HepG2 (cell line): ENCODE data around the gene TBCD. TPM values are rescaled to one million over a fixed set of nuclear protein-coding genes. Genes with fewer than 3 reads are reported as not detected.

Experiments used
- ATAC-seq: fragments of 200-7000 bp; cut with Tn5 transposase; 3 replicates; pipeline ENCODE4 v1.9.1; 2020; ENCODE audit warnings: mild to moderate bottlenecking, moderate library complexity
- BruUV-seq: library from RNA; stranded (reverse); fragments of 400-500 nt; replicated peaks from 2 replicates; lab custom pipeline; 2021; lab: Mats Ljungman, UMichigan
- CTCF ChIA-PET: fragments of 300-600 bp; formaldehyde crosslinking; extraction: SDS; loops from one replicate; lab custom pipeline; 2021; ENCODE audit warnings: low total read pairs, inconsistent platforms, low intra/inter-chr PET ratio; lab: Yijun Ruan, JAX
- POLR2A ChIA-PET: fragments of 350-600 bp; sonication (Branson Sonifier 250); formaldehyde crosslinking; loops from one replicate; lab custom pipeline; 2020; ENCODE audit warnings: antibody characterized with exemption, inconsistent platforms; lab: Yijun Ruan, JAX
- DNase-seq: peaks from one replicate; pipeline ENCODE4 v3.0.0-alpha.2; 2015; ENCODE audit warnings: low spot score
- FAIRE-seq: peaks from 3 replicates; lab custom pipeline; 2011; peaks lifted over from hg19 to GRCh38; lab: Jason Lieb, UNC
- H2AFZ ChIP-seq: one replicate; pipeline ENCODE4 v1.6.1; 2011; ENCODE audit warnings: low read length, inconsistent platforms
- H3K27ac ChIP-seq: fragments of 300-600 bp; 3 replicates; pipeline ENCODE4 v1.8.0; 2011; ENCODE audit warnings: mixed run types, mild to moderate bottlenecking, mixed read lengths, low read length, inconsistent platforms; ENCODE audit not compliant: insufficient read depth; ENCODE audit errors: extremely low read length
- H3K27me3 ChIP-seq, 2 experiments: fragments of 200-600 bp in 1 of 2; 2 replicates in 1 of 2; 3 replicates in 1 of 2; pipeline versions ENCODE4 v1.6.0 to v1.8.0; 2011; ENCODE audit warnings: low read length in 2 of 2, mild to moderate bottlenecking in 2 of 2, moderate library complexity in 2 of 2, inconsistent platforms in 1 of 2; ENCODE audit not compliant: insufficient read depth in 2 of 2, control insufficient read depth in 1 of 2
- H3K36me3 ChIP-seq, 2 experiments: fragments of 200-600 bp in 1 of 2; replicated peaks in 1 of 2; 2 replicates in 1 of 2; 3 replicates in 1 of 2; pipeline versions ENCODE4 v1.5.1 to v1.8.0; 2011; ENCODE audit warnings: low read length in 2 of 2, inconsistent platforms in 1 of 2; ENCODE audit not compliant: insufficient read depth in 2 of 2, control insufficient read depth in 1 of 2
- H3K4me1 ChIP-seq: 2 replicates; pipeline ENCODE4 v1.5.1; 2012; ENCODE audit warnings: low read length, inconsistent platforms; ENCODE audit not compliant: insufficient read depth
- H3K4me2 ChIP-seq: 2 replicates; pipeline ENCODE4 v1.6.0; 2011; ENCODE audit warnings: low read depth, low read length, inconsistent platforms
- H3K4me3 ChIP-seq, 3 experiments: fragments of 200-600 bp in 1 of 3; sonication (generic), shearing (Covaris generic) in 1 of 3; replicated peaks in 1 of 3; 2 replicates each; pipeline ENCODE4 v1.5.1; 2011 to 2016; ENCODE audit warnings: low read length in 3 of 3, inconsistent platforms in 2 of 3, low read depth in 2 of 3, mild to moderate bottlenecking in 2 of 3, control low read depth in 1 of 3, mixed read lengths in 1 of 3; ENCODE audit not compliant: insufficient read depth in 1 of 3
- H3K79me2 ChIP-seq: one replicate; pipeline ENCODE4 v1.6.1; 2011; ENCODE audit warnings: low read length, inconsistent platforms; ENCODE audit not compliant: insufficient read depth
- H3K9ac ChIP-seq: 2 replicates; pipeline ENCODE4 v1.6.0; 2011; ENCODE audit warnings: mild to moderate bottlenecking, low read depth, low read length, inconsistent platforms; ENCODE audit not compliant: insufficient read depth
- H3K9me3 ChIP-seq: 2 replicates; pipeline ENCODE4 v1.5.1; 2012; ENCODE audit warnings: mild to moderate bottlenecking, low read length
- H4K20me1 ChIP-seq: 2 replicates; pipeline ENCODE4 v1.6.0; 2011; ENCODE audit warnings: inconsistent platforms, mild to moderate bottlenecking, low read length, moderate library complexity; ENCODE audit not compliant: insufficient read depth
- TFAP4 ChIP-seq: sonication (generic); IDR thresholded peaks from 2 replicates; pipeline ENCODE4 v1.6.1; 2016; ENCODE audit warnings: low read depth, borderline replicate concordance
- ZNF687 ChIP-seq: sonication (generic); formaldehyde crosslinking; IDR thresholded peaks from 2 replicates; pipeline ENCODE4 v1.5.1; 2020; ENCODE audit warnings: mild to moderate bottlenecking, missing genetic modification reagents, moderate library complexity
- WGBS: methylation state at CpG from one replicate; pipeline ENCODE4 v1.1.6; 2017; ENCODE audit warnings: low lambda C conversion rate; 5-methylcytosine and 5-hydroxymethylcytosine counted together
- in situ Hi-C: cut with HindIII; loops from 2 replicates; pipeline ENCODE4 v1.10.0; 2017; ENCODE audit warnings: low pct_unique_long_range_greater_than_20kb; ENCODE audit not compliant: extremely low pct_ligation_motif_present
- intact Hi-C: fragments of 100-400 bp; cut with micrococcal nuclease; formaldehyde crosslinking; loops from one replicate; pipeline ENCODE4 v1.10.0; 2022; ENCODE audit not compliant: unreplicated experiment
- polyA plus RNA-seq, 8 experiments: library from polyadenylated mRNA; depleted of rRNA in 3 of 8; stranded (reverse) in 7 of 8; unstranded in 1 of 8; fragments of >200 nt; fragmentation: Illumina TruSeq in 4 of 8; extraction: Trizol in 4 of 8; gene quantifications; 2 replicates each; pipeline versions ENCODE4 v1.2.1 to v1.2.3, GENCODE V29; 2011 to 2016; ENCODE audit warnings: low read depth in 4 of 8, missing spikeins in 1 of 8, mixed read lengths in 1 of 8; ENCODE audit not compliant: insufficient read depth in 1 of 8
- total RNA-seq, 5 experiments: library from RNA; depleted of rRNA; stranded (reverse); fragments of >200 nt; fragmentation: Illumina TruSeq; extraction: Trizol; gene quantifications; 2 replicates each; pipeline ENCODE4 v1.2.3, GENCODE V29; 2016; ENCODE audit warnings: low read depth in 1 of 5
- TF ChIP-seq, protein P1 (sequence below): sonication (generic); formaldehyde crosslinking; IDR thresholded peaks from 2 replicates; pipeline ENCODE4; 2020; ENCODE audit warnings: missing genetic modification reagents, mild to moderate bottlenecking, borderline replicate concordance

The TBCD gene
- total and polyA plus RNA-seq, 2 of the 13 experiments (the other 11 are each of a cell fraction or from before 2014, with no cell fraction given): 33.9 to 54.8 TPM

- no TSS peak for BruUV-seq
- in situ Hi-C loops (no loop called here), intact Hi-C loops (no loop called here)
- H3K9ac ChIP-seq: no peak overlapping the region
- H3K9me3 ChIP-seq: peaks cover 10% of the 10 kb centered on the region
- ChIA-PET POLR2A (interaction anchor here (1.8 kb wide), 1 partner anchor 16 kb away, joined by 11 read pairs; the partner anchor contains the start of gene FN3KRP), CTCF (no interaction called here)
- no peak for ATAC-seq
- no peak overlapping the region for H3K4me2 ChIP-seq
- no peaks in the 10 kb centered on the region for H3K27me3 ChIP-seq
- DNase-seq: no peak
- no peak overlapping the region for H3K27ac ChIP-seq
- H2AFZ ChIP-seq: no peak overlapping the region
- H4K20me1 ChIP-seq: no peaks in the 10 kb centered on the region
- peaks cover 19% of the 10 kb centered on the region for H3K4me1 ChIP-seq
- no peak for FAIRE-seq
- H3K4me3 ChIP-seq: no peak overlapping the region
- H3K36me3 ChIP-seq: peaks cover 1 to 4% of the 10 kb centered on the region in 2 experiments; a peak in 2 of 5 replicates
- 89% methylated on average over 13 of the region's 13 CpGs for WGBS
- TF ChIP-seq ZNF687 (CRISPR knock-in tag) (0 out of 2 replicates have a peak, but pooled peaks have one; percentile 17), TFAP4 (no peak)
- TF ChIP-seq, protein P1, sequence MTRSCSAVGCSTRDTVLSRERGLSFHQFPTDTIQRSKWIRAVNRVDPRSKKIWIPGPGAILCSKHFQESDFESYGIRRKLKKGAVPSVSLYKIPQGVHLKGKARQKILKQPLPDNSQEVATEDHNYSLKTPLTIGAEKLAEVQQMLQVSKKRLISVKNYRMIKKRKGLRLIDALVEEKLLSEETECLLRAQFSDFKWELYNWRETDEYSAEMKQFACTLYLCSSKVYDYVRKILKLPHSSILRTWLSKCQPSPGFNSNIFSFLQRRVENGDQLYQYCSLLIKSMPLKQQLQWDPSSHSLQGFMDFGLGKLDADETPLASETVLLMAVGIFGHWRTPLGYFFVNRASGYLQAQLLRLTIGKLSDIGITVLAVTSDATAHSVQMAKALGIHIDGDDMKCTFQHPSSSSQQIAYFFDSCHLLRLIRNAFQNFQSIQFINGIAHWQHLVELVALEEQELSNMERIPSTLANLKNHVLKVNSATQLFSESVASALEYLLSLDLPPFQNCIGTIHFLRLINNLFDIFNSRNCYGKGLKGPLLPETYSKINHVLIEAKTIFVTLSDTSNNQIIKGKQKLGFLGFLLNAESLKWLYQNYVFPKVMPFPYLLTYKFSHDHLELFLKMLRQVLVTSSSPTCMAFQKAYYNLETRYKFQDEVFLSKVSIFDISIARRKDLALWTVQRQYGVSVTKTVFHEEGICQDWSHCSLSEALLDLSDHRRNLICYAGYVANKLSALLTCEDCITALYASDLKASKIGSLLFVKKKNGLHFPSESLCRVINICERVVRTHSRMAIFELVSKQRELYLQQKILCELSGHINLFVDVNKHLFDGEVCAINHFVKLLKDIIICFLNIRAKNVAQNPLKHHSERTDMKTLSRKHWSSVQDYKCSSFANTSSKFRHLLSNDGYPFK (CRISPR knock-in tag): no peak
- TF ChIP-seq, all 625 proteins: peak for 1
- peaks cover 15% of the 10 kb centered on the region for H3K79me2 ChIP-seq
Observed at GRCh38 chr17:82732118-82732743, 19.6 kb upstream of the TBCD start.
